PC-9 (cell line): ENCODE results near the gene RUNDC1. TPM values are rescaled to one million over a fixed set of nuclear protein-coding genes. Genes with fewer than 3 reads are reported as not detected.

Experiments
- Bru-seq: library from RNA; stranded (reverse); fragments of 400-500 nt; gene quantifications from one replicate; lab custom pipeline; 2021; lab: Mats Ljungman, UMichigan
- BruChase-seq, 2 experiments: library from RNA; stranded (reverse); fragments of 400-500 nt; gene quantifications; one replicate each; lab custom pipeline; 2021; lab: Mats Ljungman, UMichigan
- BruUV-seq: library from RNA; stranded (reverse); fragments of 400-500 nt; replicated peaks from 2 replicates; lab custom pipeline; 2021; lab: Mats Ljungman, UMichigan
- CTCF ChIA-PET: fragments of 300-600 bp; sonication (Branson Sonifier 250); formaldehyde crosslinking; loops from one replicate; lab custom pipeline; 2022; ENCODE audit warnings: antibody characterized with exemption; lab: Charles Lee
- POLR2A ChIA-PET: fragments of 300-600 bp; sonication (Branson Sonifier 250); formaldehyde crosslinking; loops from one replicate; lab custom pipeline; 2022; ENCODE audit warnings: antibody characterized with exemption; ENCODE audit not compliant: unreplicated experiment; lab: Charles Lee
- DNase-seq, 2 experiments: peaks; one replicate each; pipeline versions ENCODE4 v3.0.0 to v3.0.0-alpha.2; 2015 to 2022; ENCODE audit warnings: mixed read lengths in 1 of 2
- H2AFZ ChIP-seq: fragments of 200-600 bp; sonication (generic); 2 replicates; pipeline ENCODE4 v1.8.1; 2017; ENCODE audit warnings: antibody characterized with exemption
- H3F3A ChIP-seq: fragments of 200-600 bp; sonication (generic); 2 replicates; pipeline ENCODE4 v1.8.1; 2017; ENCODE audit warnings: antibody characterized with exemption, mild to moderate bottlenecking, low read depth; ENCODE audit not compliant: insufficient read depth
- H3K27ac ChIP-seq: fragments of 200-600 bp; sonication (generic); 2 replicates; pipeline ENCODE4 v1.6.1; 2016; ENCODE audit warnings: mixed run types
- H3K27me3 ChIP-seq: fragments of 200-600 bp; sonication (generic); 2 replicates; pipeline ENCODE4 v1.6.1; 2016; ENCODE audit warnings: low read depth, mixed run types; ENCODE audit not compliant: insufficient read depth
- H3K36me3 ChIP-seq: fragments of 200-600 bp; sonication (generic); 2 replicates; pipeline ENCODE4 v1.6.1; 2016; ENCODE audit warnings: low read depth, mixed run types
- H3K4me1 ChIP-seq: fragments of 200-600 bp; sonication (generic); replicated peaks from 2 replicates; pipeline ENCODE4 v1.6.1; 2016; ENCODE audit warnings: mixed run types; ENCODE audit not compliant: insufficient read depth
- H3K4me2 ChIP-seq: fragments of 200-600 bp; sonication (generic); 2 replicates; pipeline ENCODE4 v1.6.1; 2017; ENCODE audit warnings: mixed run types
- H3K4me3 ChIP-seq: fragments of 200-600 bp; sonication (generic); 2 replicates; pipeline ENCODE4 v1.6.1; 2016; ENCODE audit warnings: mixed run types
- H3K79me2 ChIP-seq: fragments of 200-600 bp; sonication (generic); 2 replicates; pipeline ENCODE4 v1.6.1; 2017; ENCODE audit warnings: low read depth, mixed run types
- H3K9me2 ChIP-seq: fragments of 200-600 bp; sonication (generic); 2 replicates; pipeline ENCODE4 v1.8.1; 2017; ENCODE audit warnings: mild to moderate bottlenecking; ENCODE audit not compliant: insufficient read depth
- H3K9me3 ChIP-seq: fragments of 200-600 bp; sonication (generic); 2 replicates; pipeline ENCODE4 v1.8.1; 2016; ENCODE audit warnings: low read depth; ENCODE audit not compliant: insufficient read depth
- H4K20me1 ChIP-seq: fragments of 200-600 bp; sonication (generic); 2 replicates; pipeline ENCODE4 v1.8.1; 2017; ENCODE audit not compliant: insufficient read depth
- CTCF ChIP-seq: fragments of 200-600 bp; sonication (generic); conservative IDR thresholded peaks from 2 replicates; pipeline ENCODE4 v1.6.1; 2017; ENCODE audit warnings: mixed run types, antibody characterized with exemption, mild to moderate bottlenecking, moderate library complexity
- EZH2 ChIP-seq: fragments of 200-600 bp; sonication (generic); IDR thresholded peaks from 2 replicates; pipeline ENCODE4 v1.8.0; 2017; ENCODE audit warnings: antibody characterized with exemption, low read depth
- intact Hi-C: fragments of 100-400 bp; cut with micrococcal nuclease; formaldehyde crosslinking; loops from one replicate; pipeline ENCODE4 v1.10.0; 2022; ENCODE audit not compliant: unreplicated experiment
- long read RNA-seq: library from polyadenylated mRNA; stranded (forward); transcript quantifications from one replicate; pipeline ENCODE4 v2.0.0, GENCODE V29; 2022
- total RNA-seq: library from RNA; stranded (reverse); gene quantifications from 2 replicates; pipeline ENCODE4 v1.2.3, GENCODE V29; 2021

Gene RUNDC1
- total RNA-seq (12.7 and 13.8 TPM in 2 replicates), Bru-seq, nascent RNA (percentile 79 among the genes with signal in this experiment), BruChase-seq, experiment 1, labeled RNA remaining after a 2-hour chase (percentile 80 among the genes with signal in this experiment), BruChase-seq, experiment 2, labeled RNA remaining after a 6-hour chase (percentile 85 among the genes with signal in this experiment)
- long read RNA-seq, transcript RUNDC1-201 (5 exons, 3,828 nt): major isoform, 13 of 15 reads
- long read RNA-seq, partial matches to known transcripts: 1 of 15 reads
- long read RNA-seq, other reads (novel, unspliced or antisense): 1 of 15 reads

- no TSS peak for BruUV-seq
- ChIA-PET CTCF (no interaction called here), POLR2A (no interaction called here)
Measured at GRCh38 chr17:42980274-42980765, at the start of gene RUNDC1. RUNDC1 (plus strand) TSS chr17:42980565; CDS start chr17:42980577, 12 bp downstream.

GRCh38 chr17:42937712-42938596, 42.4 kb upstream of the RUNDC1 start:
- 0 out of 2 replicates have a peak, but pooled peaks cover 3% of the 10 kb centered on the region for H3F3A ChIP-seq
- intact Hi-C loops: loop anchor here (1.0 to 5.0 kb wide), 3 partner anchors 95 to 361 kb away; partner anchors contain the start of gene PSMC3IP
- DNase-seq: peak in 1 of 2 experiments; percentile 42
- H3K9me3 ChIP-seq: no peaks in the 10 kb centered on the region
- H4K20me1 ChIP-seq: no peaks in the 10 kb centered on the region
- no peaks in the 10 kb centered on the region for H3K27me3 ChIP-seq
- no peaks in the 10 kb centered on the region for H3K36me3 ChIP-seq
- H3K4me3 ChIP-seq: no peak overlapping the region
- BruUV-seq: no TSS peak
- no peaks in the 10 kb centered on the region for H3K79me2 ChIP-seq
- no peak overlapping the region for H2AFZ ChIP-seq
- POLR2A ChIA-PET: no interaction called here
- TF ChIP-seq EZH2: no peak
- peak; percentile 79 for TF ChIP-seq CTCF
- H3K4me2 ChIP-seq: no peak overlapping the region
- H3K4me1 ChIP-seq: no peaks in the 10 kb centered on the region
- CTCF ChIA-PET: interaction anchor here (0.5 to 1.0 kb wide), 6 partner anchors 9 to 231 kb away, joined by 3 to 8 read pairs (median 3); no protein-coding TSS in a partner anchor
- no peaks in the 10 kb centered on the region for H3K9me2 ChIP-seq
- no peak overlapping the region for H3K27ac ChIP-seq

More at GRCh38 chr17:42980274-42980765, at the start of gene RUNDC1:
- peak; percentile 80 to 90 for DNase-seq
- Histone ChIP-seq H3K4me3 (peak within 1 kb of the TSS; percentile 81), H3K27ac (peak within 1 kb of the TSS; percentile 25; the same call in 1 of the 2 replicates), H4K20me1 (peaks cover 4% of the 10 kb centered on the region; the same call in 1 of the 2 replicates), H3K9me3 (no peaks in the 10 kb centered on the region), H3K79me2 (peaks cover 44% of the 10 kb centered on the region), H3K4me1 (peaks cover 20% of the 10 kb centered on the region), H2AFZ (peak within 1 kb of the TSS; percentile 80), H3K9me2 (no peaks in the 10 kb centered on the region), H3K36me3 (0 out of 2 replicates have a peak, but pooled peaks cover 4% of the 10 kb centered on the region), H3F3A (no peaks in the 10 kb centered on the region; the same call in 1 of the 2 replicates), H3K27me3 (no peaks in the 10 kb centered on the region), H3K4me2 (peak within 1 kb of the TSS; percentile 95)
- no peak for TF ChIP-seq CTCF
- TF ChIP-seq EZH2: no peak
- intact Hi-C loops: loop anchor here (1.0 kb wide), 1 partner anchor 10 kb away; no protein-coding TSS in a partner anchor

GRCh38 chr17:42944211-42944610, 36.2 kb upstream of the RUNDC1 start:
- Histone ChIP-seq H3K4me3 (no peak overlapping the region), H3K36me3 (no peaks in the 10 kb centered on the region), H3K9me2 (no peaks in the 10 kb centered on the region), H3K27ac (no peak overlapping the region), H3K79me2 (no peaks in the 10 kb centered on the region), H3K4me1 (no peaks in the 10 kb centered on the region), H4K20me1 (no peaks in the 10 kb centered on the region), H2AFZ (no peak overlapping the region), H3K4me2 (no peak overlapping the region), H3F3A (peaks cover 3% of the 10 kb centered on the region; the same call in 1 of the 2 replicates), H3K9me3 (no peaks in the 10 kb centered on the region), H3K27me3 (no peaks in the 10 kb centered on the region)
- CTCF ChIA-PET: no interaction called here
- TF ChIP-seq CTCF (no peak), EZH2 (no peak)
- intact Hi-C loops: no loop called here
- BruUV-seq: no TSS peak
- no peak for DNase-seq
- POLR2A ChIA-PET: interaction anchor here (0.6 kb wide), 1 partner anchor 15 kb away, joined by 4 read pairs; no protein-coding TSS in a partner anchor
